SK-N-SH (cell line): ENCODE results near the gene SURF1. TPM values are rescaled to one million over a fixed set of nuclear protein-coding genes. Genes with fewer than 3 reads are reported as not detected.

Source experiments
- CTCF ChIA-PET: fragments of 300-600, 350-600 bp; formaldehyde crosslinking; extraction: SDS; loops from one replicate; lab custom pipeline; 2021; lab: Yijun Ruan, JAX
- POLR2A ChIA-PET: fragments of 350-600 bp; sonication (Branson Sonifier 250); formaldehyde crosslinking; extraction: SDS; loops from one replicate; lab custom pipeline; 2020; ENCODE audit warnings: antibody characterized with exemption, inconsistent platforms; lab: Yijun Ruan, JAX
- DNase-seq: peaks from one replicate; pipeline ENCODE4 v3.0.0; 2012
- H2AFZ ChIP-seq: fragments of 200-600 bp; sonication (generic); 2 replicates; pipeline ENCODE4 v1.8.1; 2016; ENCODE audit warnings: antibody characterized with exemption, mild to moderate bottlenecking, low read depth
- H3F3A ChIP-seq: fragments of 200-600 bp; sonication (generic); replicated peaks from 2 replicates; pipeline ENCODE3; 2016; ENCODE audit warnings: antibody characterized with exemption, mild to moderate bottlenecking; ENCODE audit not compliant: insufficient read depth
- H3K27ac ChIP-seq, 2 experiments: fragments of 200-500 bp in 1 of 2; fragments of 200-600 bp in 1 of 2; sonication (Bioruptor generic) in 1 of 2; sonication (generic), shearing (Covaris generic) in 1 of 2; 2 replicates each; pipeline versions ENCODE4 v1.5.1 to v1.6.1; 2014 to 2016; ENCODE audit warnings: low read depth in 2 of 2, inconsistent platforms in 1 of 2, low read length in 1 of 2, mild to moderate bottlenecking in 1 of 2, mixed read lengths in 1 of 2
- H3K27me3 ChIP-seq: fragments of 200-600 bp; sonication (generic), shearing (Covaris generic); 2 replicates; pipeline ENCODE4 v1.6.1; 2016; ENCODE audit warnings: mixed run types; ENCODE audit not compliant: insufficient read depth
- H3K36me3 ChIP-seq, 2 experiments: fragments of 200-500 bp in 1 of 2; fragments of 200-600 bp in 1 of 2; sonication (Bioruptor generic) in 1 of 2; sonication (generic) in 1 of 2; replicated peaks in 1 of 2; 2 replicates each; pipeline versions ENCODE3 to v1.5.1; 2014 to 2016; ENCODE audit warnings: low read length in 1 of 2, mild to moderate bottlenecking in 1 of 2; ENCODE audit not compliant: insufficient read depth in 2 of 2, control insufficient read depth in 1 of 2
- H3K4me1 ChIP-seq, 2 experiments: fragments of 200-500 bp in 1 of 2; fragments of 200-600 bp in 1 of 2; sonication (Bioruptor generic) in 1 of 2; sonication (generic), shearing (Covaris generic) in 1 of 2; 2 replicates each; pipeline versions ENCODE4 v1.5.1 to v1.6.1; 2014 to 2016; ENCODE audit warnings: low read depth in 1 of 2, low read length in 1 of 2, mixed run types in 1 of 2; ENCODE audit not compliant: insufficient read depth in 2 of 2, control insufficient read depth in 1 of 2
- H3K4me2 ChIP-seq: fragments of 200-600 bp; sonication (generic), shearing (Covaris generic); 2 replicates; pipeline ENCODE4 v1.6.1; 2017; ENCODE audit warnings: mixed run types
- H3K4me3 ChIP-seq, 2 experiments: fragments of 200-500 bp in 1 of 2; fragments of 200-600 bp in 1 of 2; sonication (Bioruptor generic) in 1 of 2; sonication (generic), shearing (Covaris generic) in 1 of 2; 2 replicates each; pipeline versions ENCODE4 v1.5.1 to v1.8.1; 2014 to 2016; ENCODE audit warnings: low read depth in 2 of 2, inconsistent platforms in 1 of 2, low read length in 1 of 2, mild to moderate bottlenecking in 1 of 2, mixed read lengths in 1 of 2, moderate library complexity in 1 of 2
- H3K79me2 ChIP-seq: fragments of 200-600 bp; sonication (generic); 2 replicates; pipeline ENCODE4 v1.8.1; 2017; ENCODE audit warnings: mild to moderate bottlenecking; ENCODE audit not compliant: insufficient read depth
- H3K9ac ChIP-seq: fragments of 200-600 bp; sonication (generic); 2 replicates; pipeline ENCODE4 v1.6.1; 2017; ENCODE audit warnings: mixed run types
- H3K9me2 ChIP-seq: fragments of 200-600 bp; sonication (generic); 2 replicates; pipeline ENCODE4 v1.6.1; 2017; ENCODE audit warnings: mixed run types
- H3K9me3 ChIP-seq: fragments of 200-600 bp; sonication (generic); 2 replicates; pipeline ENCODE4 v1.6.1; 2017; ENCODE audit warnings: mixed run types, mild to moderate bottlenecking, moderate library complexity
- H4K20me1 ChIP-seq: fragments of 200-600 bp; sonication (generic); 2 replicates; pipeline ENCODE4 v1.6.1; 2017; ENCODE audit warnings: mild to moderate bottlenecking, mixed run types; ENCODE audit not compliant: insufficient read depth
- ELF1 ChIP-seq: IDR thresholded peaks from 2 replicates; pipeline ENCODE4 v1.4.0; 2012
- EZH2phosphoT487 ChIP-seq: fragments of 200-600 bp; sonication (generic); IDR thresholded peaks from 2 replicates; pipeline ENCODE4 v1.6.1; 2017; ENCODE audit warnings: low read depth, mixed run types, mild to moderate bottlenecking, antibody characterized with exemption, moderate library complexity, borderline replicate concordance
- FOSL2 ChIP-seq: IDR thresholded peaks from 2 replicates; pipeline ENCODE4 v1.4.0; 2012; ENCODE audit warnings: low read depth, mild to moderate bottlenecking, moderate library complexity, borderline replicate concordance
- JUND ChIP-seq: IDR thresholded peaks from 2 replicates; pipeline ENCODE4 v1.4.0; 2012
- MEF2A ChIP-seq: IDR thresholded peaks from 2 replicates; pipeline ENCODE4 v1.4.0; 2012; ENCODE audit warnings: low read depth, borderline replicate concordance
- MXI1 ChIP-seq: IDR thresholded peaks from 2 replicates; pipeline ENCODE4 v1.6.1; 2012; ENCODE audit warnings: mild to moderate bottlenecking, low read depth, low read length, improper control_type of control experiment
- NFIC ChIP-seq: IDR thresholded peaks from 2 replicates; pipeline ENCODE4 v1.4.0; 2012; ENCODE audit warnings: borderline replicate concordance
- RAD21 ChIP-seq: IDR thresholded peaks from 2 replicates; pipeline ENCODE4 v1.6.1; 2012; ENCODE audit warnings: mild to moderate bottlenecking, low read length
- RCOR1 ChIP-seq: fragments of 150-350 bp; IDR thresholded peaks from 2 replicates; pipeline ENCODE4 v1.6.1; 2017; ENCODE audit warnings: antibody characterized with exemption, low read length
- SIN3A ChIP-seq: IDR thresholded peaks from 2 replicates; pipeline ENCODE4 v1.6.1; 2012; ENCODE audit warnings: low read depth, mild to moderate bottlenecking, low read length, moderate library complexity, borderline replicate concordance
- TCF12 ChIP-seq: IDR thresholded peaks from 2 replicates; pipeline ENCODE4 v1.4.0; 2012
- TEAD4 ChIP-seq: IDR thresholded peaks from 2 replicates; pipeline ENCODE4 v1.4.0; 2012; ENCODE audit warnings: mild to moderate bottlenecking, borderline replicate concordance; ENCODE audit not compliant: insufficient read depth
- WGBS: methylation state at CpG from one replicate; pipeline ENCODE4 v1.1.6; 2017; ENCODE audit warnings: low lambda C conversion rate; 5-methylcytosine and 5-hydroxymethylcytosine counted together
- polyA plus RNA-seq, 3 experiments: library from polyadenylated mRNA; depleted of rRNA; stranded (reverse); fragments of >200 nt; gene quantifications; 2 replicates each; pipeline ENCODE4 v1.2.3, GENCODE V29; 2012
- TF ChIP-seq, protein P1 (sequence below): fragments of 200-600 bp; sonication (generic); IDR thresholded peaks from 2 replicates; pipeline ENCODE4 v1.6.1; 2017; ENCODE audit warnings: antibody characterized with exemption, mild to moderate bottlenecking, moderate library complexity
- TF ChIP-seq, protein P2 (sequence below): IDR thresholded peaks from 2 replicates; pipeline ENCODE4; 2012
- TF ChIP-seq, protein P3 (sequence below): fragments of 150-350 bp; IDR thresholded peaks from 2 replicates; pipeline ENCODE4 v1.6.1; 2016; ENCODE audit warnings: mild to moderate bottlenecking, low read depth, low read length
- TF ChIP-seq, protein P4 (sequence below): fragments of 150-350 bp; IDR thresholded peaks from 2 replicates; pipeline ENCODE4 v1.6.1; 2017; ENCODE audit warnings: antibody characterized with exemption, low read length, low read depth, borderline replicate concordance

Gene SURF1
- polyA plus RNA-seq, 1 of the 3 experiments (the other 2 are of a cell fraction), result 103 TPM

- TF ChIP-seq, protein P1, sequence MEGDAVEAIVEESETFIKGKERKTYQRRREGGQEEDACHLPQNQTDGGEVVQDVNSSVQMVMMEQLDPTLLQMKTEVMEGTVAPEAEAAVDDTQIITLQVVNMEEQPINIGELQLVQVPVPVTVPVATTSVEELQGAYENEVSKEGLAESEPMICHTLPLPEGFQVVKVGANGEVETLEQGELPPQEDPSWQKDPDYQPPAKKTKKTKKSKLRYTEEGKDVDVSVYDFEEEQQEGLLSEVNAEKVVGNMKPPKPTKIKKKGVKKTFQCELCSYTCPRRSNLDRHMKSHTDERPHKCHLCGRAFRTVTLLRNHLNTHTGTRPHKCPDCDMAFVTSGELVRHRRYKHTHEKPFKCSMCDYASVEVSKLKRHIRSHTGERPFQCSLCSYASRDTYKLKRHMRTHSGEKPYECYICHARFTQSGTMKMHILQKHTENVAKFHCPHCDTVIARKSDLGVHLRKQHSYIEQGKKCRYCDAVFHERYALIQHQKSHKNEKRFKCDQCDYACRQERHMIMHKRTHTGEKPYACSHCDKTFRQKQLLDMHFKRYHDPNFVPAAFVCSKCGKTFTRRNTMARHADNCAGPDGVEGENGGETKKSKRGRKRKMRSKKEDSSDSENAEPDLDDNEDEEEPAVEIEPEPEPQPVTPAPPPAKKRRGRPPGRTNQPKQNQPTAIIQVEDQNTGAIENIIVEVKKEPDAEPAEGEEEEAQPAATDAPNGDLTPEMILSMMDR, result peak; percentile 55
- no peak for TF ChIP-seq TCF12
- no peak for TF ChIP-seq MEF2A
- no peak for TF ChIP-seq RCOR1
- peak; percentile 40 for TF ChIP-seq RAD21
- Histone ChIP-seq H3K4me2 (no peak overlapping the region), H3K4me3 (no peak overlapping the region), H3K36me3 (peaks cover 21 to 34% of the 10 kb centered on the region in 2 experiments), H3K27ac (no peak overlapping the region), H3K9ac (no peak overlapping the region), H3K9me3 (no peaks in the 10 kb centered on the region), H3K9me2 (no peaks in the 10 kb centered on the region), H3K79me2 (no peaks in the 10 kb centered on the region), H3K4me1 (no peaks in the 10 kb centered on the region), H4K20me1 (no peaks in the 10 kb centered on the region), H3K27me3 (no peaks in the 10 kb centered on the region), H3F3A (peaks cover 4% of the 10 kb centered on the region), H2AFZ (no peak overlapping the region)
- CTCF ChIA-PET, result interaction anchor here (0.6 to 3.0 kb wide), 8 partner anchors 10 to 87 kb away, joined by 3 to 23 read pairs (median 4); partner anchors contain the start of genes REXO4 and STKLD1
- DNase-seq, result peak; percentile 57
- 80% methylated on average over 8 of the region's 16 CpGs for WGBS
- POLR2A ChIA-PET, result no interaction called here
These were observed 47.6 kb upstream of the SURF1 start for GRCh38 chr9:133403766-133404453.

DNA sequence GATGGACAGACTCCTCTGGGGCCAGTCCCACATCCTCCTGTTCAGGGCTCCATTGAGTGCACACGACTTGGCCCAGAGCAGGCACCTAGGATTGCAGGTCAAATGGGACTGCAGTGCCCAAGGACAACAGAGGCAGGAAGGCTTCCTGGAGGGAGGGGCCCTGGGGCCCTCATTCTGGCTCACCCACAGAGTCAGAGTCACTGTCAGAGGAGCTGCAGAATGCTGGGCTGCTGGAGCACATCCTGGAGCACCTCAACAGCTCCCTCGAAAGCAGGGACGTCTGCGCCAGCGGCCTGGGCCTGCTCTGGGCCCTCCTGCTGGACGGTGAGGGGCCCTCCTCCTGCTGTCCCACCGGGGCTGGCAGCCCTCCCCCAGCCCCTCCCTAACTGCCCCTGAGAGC lies 46.4 kb upstream of the SURF1 start:
- Histone ChIP-seq H3K4me3 (no peak overlapping the region), H3K9me3 (no peaks in the 10 kb centered on the region), H3K9ac (no peak overlapping the region), H3K79me2 (no peaks in the 10 kb centered on the region), H3K4me2 (no peak overlapping the region), H3K36me3 (peaks cover 14 to 31% of the 10 kb centered on the region in 2 experiments), H3K27me3 (no peaks in the 10 kb centered on the region), H4K20me1 (no peaks in the 10 kb centered on the region), H3K27ac (no peak overlapping the region), H2AFZ (no peak overlapping the region), H3K4me1 (no peaks in the 10 kb centered on the region), H3K9me2 (no peaks in the 10 kb centered on the region), H3F3A (no peaks in the 10 kb centered on the region)
- CTCF ChIA-PET, result interaction anchor here (1.1 to 2.1 kb wide), 2 partner anchors 32 to 84 kb away, joined by 4 to 6 read pairs; no protein-coding TSS in a partner anchor
- POLR2A ChIA-PET, result interaction anchor here (1.1 kb wide), 1 partner anchor 76 kb away, joined by 3 read pairs; the partner anchor contains the start of gene SLC2A6
- DNase-seq, result no peak
- WGBS, result 92% methylated on average over 6 of the region's 7 CpGs
- TF ChIP-seq, protein P2, sequence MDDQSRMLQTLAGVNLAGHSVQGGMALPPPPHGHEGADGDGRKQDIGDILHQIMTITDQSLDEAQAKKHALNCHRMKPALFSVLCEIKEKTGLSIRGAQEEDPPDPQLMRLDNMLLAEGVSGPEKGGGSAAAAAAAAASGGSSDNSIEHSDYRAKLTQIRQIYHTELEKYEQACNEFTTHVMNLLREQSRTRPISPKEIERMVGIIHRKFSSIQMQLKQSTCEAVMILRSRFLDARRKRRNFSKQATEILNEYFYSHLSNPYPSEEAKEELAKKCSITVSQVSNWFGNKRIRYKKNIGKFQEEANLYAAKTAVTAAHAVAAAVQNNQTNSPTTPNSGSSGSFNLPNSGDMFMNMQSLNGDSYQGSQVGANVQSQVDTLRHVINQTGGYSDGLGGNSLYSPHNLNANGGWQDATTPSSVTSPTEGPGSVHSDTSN, result no peak
- TF ChIP-seq SIN3A, result no peak
- no peak for TF ChIP-seq MXI1
- TF ChIP-seq FOSL2, result no peak
- no peak for TF ChIP-seq NFIC
- TF ChIP-seq JUND, result no peak
- TF ChIP-seq, protein P3, sequence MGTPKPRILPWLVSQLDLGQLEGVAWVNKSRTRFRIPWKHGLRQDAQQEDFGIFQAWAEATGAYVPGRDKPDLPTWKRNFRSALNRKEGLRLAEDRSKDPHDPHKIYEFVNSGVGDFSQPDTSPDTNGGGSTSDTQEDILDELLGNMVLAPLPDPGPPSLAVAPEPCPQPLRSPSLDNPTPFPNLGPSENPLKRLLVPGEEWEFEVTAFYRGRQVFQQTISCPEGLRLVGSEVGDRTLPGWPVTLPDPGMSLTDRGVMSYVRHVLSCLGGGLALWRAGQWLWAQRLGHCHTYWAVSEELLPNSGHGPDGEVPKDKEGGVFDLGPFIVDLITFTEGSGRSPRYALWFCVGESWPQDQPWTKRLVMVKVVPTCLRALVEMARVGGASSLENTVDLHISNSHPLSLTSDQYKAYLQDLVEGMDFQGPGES, result no peak
- TF ChIP-seq TEAD4, result no peak
- no peak for TF ChIP-seq ELF1
- TF ChIP-seq EZH2phosphoT487, result no peak
- TF ChIP-seq, protein P4, sequence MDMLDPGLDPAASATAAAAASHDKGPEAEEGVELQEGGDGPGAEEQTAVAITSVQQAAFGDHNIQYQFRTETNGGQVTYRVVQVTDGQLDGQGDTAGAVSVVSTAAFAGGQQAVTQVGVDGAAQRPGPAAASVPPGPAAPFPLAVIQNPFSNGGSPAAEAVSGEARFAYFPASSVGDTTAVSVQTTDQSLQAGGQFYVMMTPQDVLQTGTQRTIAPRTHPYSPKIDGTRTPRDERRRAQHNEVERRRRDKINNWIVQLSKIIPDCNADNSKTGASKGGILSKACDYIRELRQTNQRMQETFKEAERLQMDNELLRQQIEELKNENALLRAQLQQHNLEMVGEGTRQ, result no peak
